K562 (cell line): Measurements from ENCODE around the gene CYFIP2. TPM values are rescaled to one million over a fixed set of nuclear protein-coding genes. Genes with fewer than 3 reads are reported as not detected.

Experiments
- CHAMP1 ChIP-seq: fragments of 450-650 bp; IDR thresholded peaks from 2 replicates; pipeline ENCODE4 v1.6.1; 2016; ENCODE audit warnings: mild to moderate bottlenecking
- CHD7 ChIP-seq: fragments of 200-600 bp; sonication (generic); IDR thresholded peaks from one replicate; pipeline ENCODE4 v1.6.1; 2012; ENCODE audit warnings: mild to moderate bottlenecking, low read depth, low read length, inconsistent platforms
- E2F8 ChIP-seq: fragments of 450-650 bp; IDR thresholded peaks from 2 replicates; pipeline ENCODE4 v1.7.1; 2018; ENCODE audit warnings: mild to moderate bottlenecking, low read depth; ENCODE audit not compliant: partially characterized antibody
- KHSRP ChIP-seq: fragments of 450-650 bp; IDR thresholded peaks from 2 replicates; pipeline ENCODE4 v1.6.1; 2017
- MITF ChIP-seq: IDR thresholded peaks from 2 replicates; pipeline ENCODE4 v1.6.1; 2014; ENCODE audit warnings: antibody characterized with exemption
- ZNF76 ChIP-seq: fragments of 250-450 bp; sonication (Bioruptor Pico); IDR thresholded peaks from 2 replicates; pipeline ENCODE4 v1.4.0; 2020; ENCODE audit warnings: mild to moderate bottlenecking, moderate library complexity, borderline replicate concordance
- polyA plus RNA-seq, 8 experiments: library from polyadenylated mRNA; depleted of rRNA in 4 of 8; stranded (reverse) in 5 of 8; unstranded in 3 of 8; fragments of >200 nt; fragmentation: Nextera tagmentation in 2 of 8; fragmentation: Illumina TruSeq in 1 of 8; extraction: Ambion mirVana in 2 of 8; extraction: Trizol in 1 of 8; gene quantifications; 2 replicates each; pipeline versions ENCODE4 v1.2.1 to v1.2.3, GENCODE V29; 2011 to 2014; ENCODE audit warnings: inconsistent platforms in 1 of 8, missing spikeins in 1 of 8
- total RNA-seq, 7 experiments: library from RNA; depleted of rRNA in 6 of 7; stranded (reverse); fragments of >200 nt in 6 of 7; fragmentation: Illumina TruSeq in 2 of 7; extraction: Trizol in 2 of 7; gene quantifications; 2 replicates each; pipeline versions ENCODE4 v1.2.1 to v1.2.3, GENCODE V29; 2011 to 2021; ENCODE audit warnings: low replicate concordance in 1 of 7

The CYFIP2 gene
- total and polyA plus RNA-seq, 9 of the 15 experiments (the other 6 are each of a cell fraction or from before 2014, with no cell fraction given), result 0.76 to 2.9 (median 1.4) TPM; not detected in 1

- TF ChIP-seq CHD7 (no peak), ZNF76 (CRISPR knock-in tag) (no peak), KHSRP (no peak), CHAMP1 (no peak), E2F8 (no peak), MITF (no peak)
- TF ChIP-seq, all 486 proteins: peak for 0
These were observed 35.3 kb upstream of the CYFIP2 start (continued) for GRCh38 chr5:157230610-157231009.
